ENCODE data around the gene TMEM108. TPM values are rescaled to one million over a fixed set of nuclear protein-coding genes. Genes with fewer than 3 reads are reported as not detected.

Gene TMEM108
- total RNA-seq, 2 experiments from 2014 or later, result not detected

GRCh38 chr3:133096900-133097613, 58.9 kb downstream of the TMEM108 start:
- ChIA-PET POLR2A (no interaction called here), CTCF (ENCODE audit: unreplicated experiment) (no interaction called here)
- no peaks in the 10 kb centered on the region for H3K36me3 ChIP-seq (ENCODE audit: insufficient read depth, low read length)
- no TSS peak for BruUV-seq (replicated peaks)
- intact Hi-C loops (cut with micrococcal nuclease; ENCODE audit: unreplicated experiment), result no loop called here
- TF ChIP-seq CTCF (conservative IDR thresholded peaks at IDR 0.05; ENCODE audit: low read length) (no peak), EZH2phosphoT487 (IDR thresholded peaks at IDR 0.05; ENCODE audit: borderline replicate concordance, low read depth, low read length) (no peak)
- no peak overlapping the region for H3K4me2 ChIP-seq (ENCODE audit: low read length)
- H3K79me2 ChIP-seq (ENCODE audit: insufficient read depth, low read depth, low read length), result no peaks in the 10 kb centered on the region
- H3K9me2 ChIP-seq (ENCODE audit: insufficient read depth, low read length), result no peaks in the 10 kb centered on the region
- no peaks in the 10 kb centered on the region for H4K20me1 ChIP-seq (ENCODE audit: insufficient read depth, low read length)
- no peak overlapping the region for H2AFZ ChIP-seq (ENCODE audit: low read length)
- H3K27ac ChIP-seq (ENCODE audit: low read depth, low read length, poor library complexity, severe bottlenecking), result no peak overlapping the region
- no peaks in the 10 kb centered on the region for H3K4me1 ChIP-seq (ENCODE audit: insufficient read depth, low read length, poor library complexity, severe bottlenecking)
- H3K4me3 ChIP-seq (ENCODE audit: low read depth, low read length, poor library complexity, severe bottlenecking), result no peak overlapping the region
- DNase-seq (ENCODE audit: low spot score), result no peak
- H3K9me3 ChIP-seq (ENCODE audit: low read length), result no peaks in the 10 kb centered on the region

- Histone ChIP-seq H3K4me3 (ENCODE audit: low read depth, low read length, poor library complexity, severe bottlenecking) (no peak overlapping the region), H3K4me2 (ENCODE audit: low read length) (no peak overlapping the region)
Measured at GRCh38 chr3:133103706-133104105, 65.5 kb downstream of the TMEM108 start.

More at GRCh38 chr3:133103706-133104105, 65.5 kb downstream of the TMEM108 start:
- H3K9me2 ChIP-seq (ENCODE audit: insufficient read depth, low read length), result no peaks in the 10 kb centered on the region
- H2AFZ ChIP-seq (ENCODE audit: low read length), result no peak overlapping the region
- intact Hi-C loops (cut with micrococcal nuclease; ENCODE audit: unreplicated experiment), result no loop called here
- no peaks in the 10 kb centered on the region for H3K9me3 ChIP-seq (ENCODE audit: low read length)
- BruUV-seq (replicated peaks), result no TSS peak
- ChIA-PET CTCF (ENCODE audit: unreplicated experiment) (no interaction called here), POLR2A (interaction anchor here (0.7 kb wide), 1 partner anchor 80 kb away, joined by 3 read pairs; no protein-coding TSS in a partner anchor)
- TF ChIP-seq CTCF (conservative IDR thresholded peaks at IDR 0.05; ENCODE audit: low read length) (no peak), EZH2phosphoT487 (IDR thresholded peaks at IDR 0.05; ENCODE audit: borderline replicate concordance, low read depth, low read length) (no peak)
- H3K27ac ChIP-seq (ENCODE audit: low read depth, low read length, poor library complexity, severe bottlenecking), result no peak overlapping the region
- H3K36me3 ChIP-seq (ENCODE audit: insufficient read depth, low read length), result no peaks in the 10 kb centered on the region
- no peaks in the 10 kb centered on the region for H3K79me2 ChIP-seq (ENCODE audit: insufficient read depth, low read depth, low read length)
- no peaks in the 10 kb centered on the region for H3K4me1 ChIP-seq (ENCODE audit: insufficient read depth, low read length, poor library complexity, severe bottlenecking)
- no peaks in the 10 kb centered on the region for H4K20me1 ChIP-seq (ENCODE audit: insufficient read depth, low read length)
- DNase-seq (ENCODE audit: low spot score), result no peak
